T-helper 2 cell treated with Interferon-gamma antibody and Interleukin-4, amounts not matched to agents 100 ng/mL and 5 ng/mL, for 36 hours (primary cell): ENCODE results near the gene ZEB1. TPM values are rescaled to one million over a fixed set of nuclear protein-coding genes. Genes with fewer than 3 reads are reported as not detected.
"Not testable (repeated sequence)": the region's sequence is repeated elsewhere in the genome, so short reads cannot be mapped to it uniquely, and the experiment has no call there.

Experiments used
- intact Hi-C: fragments of 100-400 bp; cut with micrococcal nuclease; formaldehyde crosslinking; loops from one replicate; pipeline ENCODE4 v1.15.1; 2023
- total RNA-seq: library from RNA; stranded (reverse); gene quantifications from 2 replicates; pipeline ENCODE4 v1.2.3, GENCODE V29; 2022

ZEB1 gene
- total RNA-seq, 1 donor from 2014 or later: 56.6 TPM

DNA sequence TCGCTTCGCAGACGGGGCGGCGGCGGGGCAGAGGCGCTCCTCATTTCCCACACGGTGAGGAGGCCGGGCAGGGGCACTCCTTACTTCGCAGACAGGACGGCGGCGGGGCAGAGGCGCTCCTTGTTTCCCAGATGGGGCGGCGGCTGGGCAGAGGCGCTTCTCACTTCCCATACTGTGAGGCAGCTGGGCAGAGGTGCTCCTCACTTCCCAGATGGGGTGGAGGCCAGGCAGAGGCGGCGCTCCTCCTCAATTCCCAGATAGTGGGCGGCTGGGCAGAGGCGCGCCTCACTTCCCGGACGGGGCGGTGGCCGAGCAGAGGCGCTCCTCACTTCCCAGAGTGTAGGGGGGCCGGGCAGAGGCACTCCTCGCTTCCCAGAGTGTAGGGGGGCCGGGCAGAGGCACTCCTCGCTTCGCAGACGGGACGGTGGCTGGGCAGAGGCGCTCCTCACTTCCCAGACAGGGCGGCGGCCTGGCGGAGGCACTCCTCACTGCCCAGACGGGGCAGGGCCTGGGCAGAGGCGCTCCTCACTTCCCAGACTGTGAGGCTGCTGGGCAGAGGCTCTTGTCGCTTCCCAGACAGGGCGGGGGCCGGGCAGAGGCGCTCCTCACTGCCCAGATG is 43.1 kb downstream of the ZEB1 start:
- intact Hi-C loops: no loop called here

DNA sequence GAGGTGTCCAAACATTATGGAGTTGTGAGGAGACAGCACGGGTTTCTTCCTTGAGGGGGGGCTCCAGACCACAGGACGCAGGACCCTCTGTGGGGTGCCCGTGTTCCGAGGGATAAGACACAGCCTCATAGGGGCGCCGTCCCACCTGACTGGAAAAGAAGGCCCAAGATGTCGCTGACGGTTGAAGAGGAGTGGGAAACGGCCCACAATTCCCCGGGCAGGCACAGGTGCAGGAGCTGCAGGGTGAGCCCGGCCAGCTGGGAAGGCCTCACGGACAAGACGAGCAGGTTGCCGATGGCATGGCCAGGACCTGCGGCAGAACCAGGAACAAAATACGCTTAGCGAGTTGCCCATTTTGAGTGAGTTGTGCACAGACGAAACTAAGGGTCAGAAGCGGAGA is 44.7 kb downstream of the ZEB1 start:
- intact Hi-C loops: not testable (repeated sequence)

DNA sequence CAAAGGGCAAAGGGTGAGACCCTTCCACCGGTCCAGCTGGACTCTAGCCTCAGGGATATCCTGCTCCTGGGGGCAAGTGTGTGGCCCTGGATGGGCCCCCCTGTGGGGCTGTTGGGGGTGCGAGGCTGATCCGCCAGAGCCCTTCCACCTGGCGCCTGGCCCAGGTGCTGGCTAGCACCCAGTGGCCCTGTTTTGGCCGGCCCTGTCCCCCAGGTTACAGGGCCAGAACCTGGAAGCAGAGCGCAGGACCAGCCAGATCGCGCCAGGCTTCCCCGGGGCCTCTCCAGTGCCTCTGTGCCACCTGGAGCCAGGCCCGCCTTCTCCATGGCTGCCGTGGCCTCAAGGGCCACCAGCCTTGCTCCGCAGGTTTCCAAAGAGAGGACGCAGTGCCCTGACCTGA is 45.2 kb downstream of the ZEB1 start:
- intact Hi-C loops: not testable (repeated sequence)

DNA sequence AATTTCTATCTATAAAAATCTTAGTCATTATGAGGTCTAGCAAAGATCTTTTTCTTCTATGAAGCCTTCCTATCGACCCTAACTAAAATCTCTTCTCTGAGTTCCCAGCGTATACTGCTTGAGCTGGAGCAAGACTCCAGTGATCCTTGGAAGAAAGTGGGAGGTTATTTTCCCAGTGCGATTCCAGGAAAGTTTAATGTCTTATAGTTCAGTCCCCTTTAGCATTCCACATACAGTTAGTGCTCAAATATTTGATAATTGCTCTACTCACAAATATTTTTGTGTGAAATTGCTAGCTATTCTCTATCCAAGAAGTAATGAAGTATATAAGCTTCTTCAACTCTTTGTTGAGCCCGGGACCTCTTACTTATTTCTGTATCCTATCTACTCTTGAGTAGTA is 47.7 kb downstream of the ZEB1 start:
- intact Hi-C loops: no loop called here

DNA sequence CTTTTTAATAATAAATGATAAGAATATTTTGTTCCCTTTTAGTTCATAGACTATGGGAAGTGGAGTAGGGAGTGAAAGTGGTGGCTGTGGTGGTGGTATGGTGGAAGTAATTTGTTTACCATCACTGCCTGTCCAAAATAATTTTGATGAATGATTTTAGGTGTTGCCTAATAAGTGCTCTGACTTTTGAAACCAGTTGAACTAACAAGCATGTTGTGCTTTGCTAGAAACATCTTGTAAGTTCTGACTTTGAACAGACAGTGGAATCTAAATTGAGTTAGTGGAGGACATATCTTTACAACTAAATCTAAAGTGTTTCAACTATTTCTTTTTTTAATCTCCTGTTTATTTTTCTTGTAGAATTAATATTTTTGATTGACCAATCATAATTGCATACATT is 49.7 kb downstream of the ZEB1 start:
- intact Hi-C loops: no loop called here

DNA sequence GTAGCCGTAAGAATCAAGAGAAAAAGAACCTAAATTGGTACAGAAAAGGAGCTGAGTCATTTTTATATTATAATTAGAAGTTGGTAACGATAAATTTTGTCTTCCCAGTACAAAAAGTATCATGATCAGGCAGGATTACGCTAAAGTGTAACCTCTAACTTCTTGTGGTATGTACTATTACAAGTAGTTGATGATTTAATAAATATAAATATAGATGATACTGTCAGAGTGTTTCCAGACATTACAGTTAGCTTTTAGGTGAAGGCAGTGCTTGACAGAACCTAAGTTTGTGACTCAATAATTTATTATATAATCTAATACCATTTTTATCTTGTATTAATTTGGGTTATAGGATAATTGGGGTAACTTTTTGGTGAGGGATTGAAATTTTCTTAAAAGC is 53.4 kb downstream of the ZEB1 start:
- intact Hi-C loops: no loop called here

DNA sequence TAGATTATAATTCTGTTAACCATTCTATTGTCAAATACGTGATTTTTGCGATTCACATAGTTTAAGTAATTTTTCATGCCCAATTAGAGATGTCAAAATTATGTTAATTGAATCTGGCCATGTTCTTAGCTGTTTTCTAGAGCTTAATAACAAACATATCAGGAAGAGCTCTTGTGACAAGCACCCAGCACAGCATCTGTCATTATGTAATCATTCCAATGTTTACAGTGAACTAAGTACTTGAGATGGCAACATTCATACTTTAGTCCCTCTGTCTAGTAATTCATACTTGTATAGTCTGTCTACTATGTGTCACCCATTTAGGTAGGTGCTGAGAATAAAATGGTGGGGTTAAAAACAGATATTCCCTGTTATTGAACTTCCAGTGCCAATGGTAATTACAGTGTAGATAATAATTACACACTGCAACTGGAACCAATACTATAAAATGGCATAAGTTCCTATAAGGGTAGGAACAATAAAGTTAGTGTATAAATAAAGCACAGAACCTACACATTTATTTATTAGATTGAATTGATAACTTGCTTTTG is 55.2 kb downstream of the ZEB1 start:
- intact Hi-C loops: no loop called here

DNA sequence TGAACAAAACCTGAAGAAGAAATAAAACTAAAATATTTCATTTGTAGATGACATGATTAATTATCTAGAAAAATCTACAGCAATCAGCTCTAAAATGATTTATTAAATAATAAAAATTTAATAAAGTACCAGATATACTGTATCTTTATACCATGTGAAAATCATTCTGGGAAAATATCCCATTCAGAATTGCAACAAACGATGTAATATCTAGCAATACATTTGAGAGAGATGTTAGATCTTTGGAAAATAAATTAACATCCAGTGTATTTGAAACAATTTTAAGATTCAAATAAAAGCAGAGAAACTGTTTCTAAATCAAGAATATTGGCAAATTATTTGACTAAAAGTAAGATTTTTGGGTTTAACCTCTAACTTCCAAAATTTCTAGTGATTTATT is 62.2 kb downstream of the ZEB1 start:
- intact Hi-C loops: no loop called here

DNA sequence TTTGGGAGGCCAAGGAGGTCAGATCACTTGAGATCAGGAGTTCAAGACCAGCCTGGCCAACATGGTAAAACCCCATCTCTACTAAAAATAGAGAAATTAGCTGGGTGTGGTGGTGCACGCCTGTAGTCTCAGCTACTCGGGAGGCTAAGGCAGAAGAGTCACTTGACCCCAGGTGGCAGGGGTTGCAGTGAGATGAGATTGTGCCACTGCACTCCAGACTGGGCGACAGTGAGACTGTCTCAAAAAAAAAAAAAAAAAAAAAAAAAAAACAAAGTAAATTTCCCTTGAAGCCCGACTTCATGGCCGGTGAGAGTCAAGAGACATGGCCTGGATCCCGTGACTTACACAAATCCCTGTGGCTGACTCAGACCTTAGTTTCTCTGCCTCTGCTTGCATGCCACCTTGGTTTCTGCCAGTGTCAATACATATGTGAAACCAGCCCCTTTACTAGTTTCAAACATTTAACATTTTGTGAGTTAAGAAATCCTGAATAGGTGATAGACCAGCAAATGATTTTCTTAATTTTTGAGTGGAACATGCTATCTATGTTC is 62.8 kb downstream of the ZEB1 start:
- intact Hi-C loops: no loop called here

DNA sequence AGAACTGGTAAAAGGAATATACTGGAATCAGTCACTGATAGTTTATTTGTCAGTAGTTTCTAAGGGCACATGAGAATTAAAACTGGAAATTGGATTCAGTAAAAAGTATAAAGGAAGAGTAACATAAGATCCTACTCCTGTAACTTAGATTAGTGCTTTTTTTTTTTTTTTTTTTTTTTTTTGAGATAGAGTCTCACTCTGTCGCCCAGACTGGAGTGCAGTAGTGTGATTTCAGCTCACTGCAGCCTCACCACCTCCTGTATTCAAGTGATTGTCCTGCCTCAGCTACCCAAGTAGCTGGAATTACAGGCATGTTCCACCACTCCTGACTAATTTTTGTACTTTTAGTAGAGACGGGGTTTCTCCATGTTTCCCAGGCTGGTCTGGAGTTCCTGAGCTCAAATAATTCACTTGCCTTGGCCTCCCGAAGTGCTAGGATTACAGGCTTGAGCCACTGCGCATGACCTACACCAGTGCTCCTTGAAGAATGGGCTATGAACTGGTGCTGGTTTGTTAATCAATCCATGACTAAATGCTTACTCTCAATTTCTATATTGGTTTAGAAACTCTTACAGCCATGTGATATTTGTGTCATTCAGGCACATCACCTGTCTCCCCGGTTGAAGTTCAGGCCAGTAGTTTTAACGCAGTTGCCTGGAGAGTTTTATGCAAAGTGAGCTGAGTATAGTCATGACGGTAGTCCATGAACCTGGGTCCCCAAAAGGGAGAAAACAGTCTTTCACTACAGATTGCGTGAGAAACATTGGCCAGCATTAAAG is 65.0 kb downstream of the ZEB1 start:
- intact Hi-C loops: no loop called here

DNA sequence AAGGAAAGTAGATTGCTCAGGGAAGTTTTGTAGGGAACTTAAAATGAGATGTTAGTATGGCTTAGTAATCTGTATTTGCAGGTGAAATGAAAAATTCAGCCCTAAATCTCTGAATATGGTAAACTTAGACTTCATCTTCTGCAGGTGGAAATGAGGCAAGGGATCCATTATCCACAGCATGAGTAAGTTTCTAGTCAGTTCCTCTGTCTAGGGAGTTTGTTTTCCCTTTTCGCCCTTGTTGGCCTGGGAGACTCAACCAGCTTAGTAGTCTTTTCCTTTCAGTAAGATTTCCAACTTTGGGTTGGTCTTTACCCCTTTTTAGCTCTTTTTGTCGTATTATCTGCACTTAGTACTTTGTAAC is 65.6 kb downstream of the ZEB1 start:
- intact Hi-C loops: no loop called here

DNA sequence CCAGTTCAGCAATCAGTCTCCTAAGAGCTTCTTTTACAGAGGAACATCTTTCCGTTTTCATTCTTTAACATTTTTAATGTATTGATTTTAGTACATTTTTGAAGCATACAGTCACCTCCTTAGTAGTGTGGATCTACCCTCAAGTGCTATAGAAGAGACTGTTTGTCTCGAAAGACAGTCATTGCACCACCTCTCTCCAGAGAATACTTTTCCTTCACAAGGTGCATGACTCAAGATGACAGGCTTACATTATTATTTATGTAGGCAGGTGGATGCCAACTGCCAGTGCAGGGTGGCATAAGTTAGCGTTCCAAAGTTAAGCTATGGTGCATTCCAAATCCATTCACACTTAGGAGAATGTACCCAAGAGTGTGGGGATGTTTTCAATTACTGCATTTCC is 71.8 kb downstream of the ZEB1 start:
- intact Hi-C loops: no loop called here

DNA sequence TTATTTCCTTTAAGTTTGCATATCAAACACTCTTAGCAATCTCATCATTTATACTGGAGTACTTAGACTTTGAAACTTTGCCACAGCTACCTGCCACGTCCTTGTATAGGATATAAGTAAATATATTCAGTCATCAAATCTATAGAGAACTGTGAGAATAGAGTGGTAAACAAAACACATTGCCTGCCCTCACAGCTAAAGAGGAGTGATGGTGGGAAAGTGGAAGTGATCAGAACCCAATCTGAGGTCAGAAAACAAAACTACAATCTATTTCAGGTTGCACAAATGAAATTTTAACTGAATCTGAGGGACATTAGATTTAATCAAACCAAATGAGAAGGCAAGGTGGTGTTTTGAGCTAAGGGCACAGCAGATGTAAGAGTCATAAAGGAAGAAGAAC is 74.8 kb downstream of the ZEB1 start:
- intact Hi-C loops: no loop called here

DNA sequence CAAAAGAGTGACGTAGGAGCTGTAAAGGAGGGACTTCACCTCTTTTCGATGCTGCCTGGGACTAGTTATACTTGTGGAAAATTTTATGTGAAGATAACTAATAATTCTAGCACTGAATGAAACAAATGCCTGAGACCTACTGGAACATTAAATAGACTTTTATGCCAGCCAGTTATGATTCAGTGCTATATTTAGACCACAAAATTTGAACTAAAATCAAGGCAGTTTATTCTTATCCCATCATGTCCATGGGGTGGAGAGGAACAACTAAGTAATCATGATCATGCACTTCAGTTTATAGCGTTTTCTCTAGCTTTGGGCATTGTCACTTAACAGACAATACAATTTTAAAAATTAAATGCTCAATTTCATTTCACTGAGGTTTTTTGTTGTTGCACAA is 76.7 kb downstream of the ZEB1 start:
- intact Hi-C loops: no loop called here

DNA sequence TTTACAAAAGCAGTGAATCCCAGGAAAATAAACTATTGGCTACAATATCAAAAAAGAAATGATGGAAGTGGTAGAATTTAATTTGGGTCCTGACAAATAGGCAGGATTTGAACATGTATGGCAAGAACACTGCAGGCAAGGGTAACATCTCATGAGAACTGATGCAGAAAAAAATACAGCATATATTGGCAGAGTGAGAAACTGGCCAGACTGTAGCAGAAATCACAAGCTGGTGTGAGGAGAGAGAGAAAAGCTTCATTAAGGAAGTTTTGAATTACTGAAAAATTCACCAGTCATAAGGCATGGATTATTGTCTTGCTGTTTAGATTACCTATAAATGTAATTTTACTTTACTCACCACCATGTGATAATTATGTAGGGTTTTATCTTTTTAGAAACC is 77.4 kb downstream of the ZEB1 start:
- intact Hi-C loops: no loop called here

DNA sequence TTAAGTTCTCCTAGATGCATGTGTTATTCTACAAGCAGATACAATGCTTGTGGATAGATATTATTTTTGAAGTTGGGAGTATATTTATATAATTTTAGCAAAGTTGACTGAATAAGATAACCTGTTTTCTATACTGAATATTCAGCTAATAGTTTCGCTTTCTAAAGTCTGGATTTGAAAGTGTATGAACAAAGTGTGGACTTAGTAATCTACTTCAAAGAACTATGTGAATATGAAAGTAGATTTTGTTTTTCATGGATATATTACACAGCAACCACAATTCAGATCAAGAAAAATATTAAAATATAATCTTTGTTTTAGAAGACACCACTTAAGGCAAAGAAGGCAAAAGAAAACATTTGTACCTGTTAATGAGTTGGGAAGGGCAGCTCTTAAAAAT is 78.8 kb downstream of the ZEB1 start:
- intact Hi-C loops: no loop called here

DNA sequence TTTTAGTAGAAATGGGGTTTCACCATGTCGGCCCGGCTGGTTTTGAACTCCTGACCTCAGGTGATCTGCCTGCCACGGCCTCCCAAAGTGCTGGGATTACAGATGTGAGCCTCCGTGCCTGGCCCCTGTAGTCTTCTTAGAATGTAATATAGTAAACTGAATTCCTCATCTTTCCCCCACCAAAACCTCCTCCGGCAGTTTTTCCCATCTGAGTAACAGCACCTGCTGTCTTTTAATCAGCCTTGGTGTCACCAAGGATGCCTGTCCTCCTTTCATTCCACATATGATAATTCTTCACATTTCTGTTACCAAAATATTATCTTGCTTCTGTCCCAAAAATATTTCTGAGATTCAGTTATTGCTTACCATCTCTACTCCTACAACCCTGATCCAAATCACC is 80.2 kb downstream of the ZEB1 start:
- intact Hi-C loops: no loop called here

DNA sequence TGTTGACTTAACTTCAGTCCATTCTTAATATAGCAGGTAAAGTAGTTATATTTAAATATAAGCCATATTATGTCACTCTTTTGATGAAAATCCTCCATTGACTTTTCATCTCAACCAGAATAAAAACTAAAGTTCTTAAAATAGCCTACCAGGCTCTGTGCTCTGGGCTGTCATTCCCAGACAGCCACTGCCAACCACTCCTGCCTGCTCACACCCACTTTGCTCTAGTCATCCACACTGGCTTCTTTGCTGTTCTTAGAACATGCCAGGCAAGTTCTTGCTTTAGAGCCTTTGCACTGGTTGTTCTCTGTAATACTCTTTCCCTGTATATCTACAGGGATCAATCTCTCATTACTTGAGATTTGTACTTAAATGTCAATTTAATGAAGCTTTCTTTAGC is 80.6 kb downstream of the ZEB1 start:
- intact Hi-C loops: no loop called here

DNA sequence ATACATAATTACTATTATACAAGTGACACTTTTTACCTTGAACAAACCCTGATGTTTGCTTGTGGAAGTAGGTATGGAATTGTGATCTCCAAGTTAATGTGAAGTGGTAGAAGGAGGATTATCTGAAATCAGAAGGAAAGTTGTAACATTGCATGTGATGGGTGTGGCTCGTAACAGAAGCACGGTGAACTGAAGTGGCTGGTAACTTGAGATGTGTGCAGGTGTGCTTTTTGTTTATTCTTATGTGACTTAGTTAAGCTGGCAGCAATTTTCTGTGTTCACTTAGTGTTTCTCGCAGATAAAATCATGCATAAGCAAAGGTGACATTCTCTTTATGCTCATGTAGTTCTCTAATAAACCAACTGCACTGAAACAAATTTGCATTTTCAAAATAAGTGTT is 82.3 kb downstream of the ZEB1 start:
- intact Hi-C loops: no loop called here

DNA sequence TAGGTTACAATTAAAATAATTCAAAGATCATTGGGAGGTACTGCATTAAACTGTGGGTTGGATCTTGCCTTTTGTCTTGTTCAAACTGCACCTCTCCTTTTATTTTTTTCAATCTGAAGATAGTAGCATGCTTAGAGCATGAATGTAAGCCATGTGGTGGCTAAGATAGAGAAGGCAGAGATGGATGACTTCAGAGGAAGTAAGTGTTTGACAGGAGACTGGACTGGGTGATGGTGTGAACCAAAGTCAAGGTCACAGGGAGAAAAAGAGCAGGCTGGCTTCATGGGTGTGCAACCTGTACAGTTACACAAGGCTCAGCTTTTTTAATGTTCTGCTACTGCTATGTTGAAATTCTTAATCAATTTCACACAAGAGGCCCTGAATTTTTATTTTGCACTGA is 85.6 kb downstream of the ZEB1 start:
- intact Hi-C loops: no loop called here

DNA sequence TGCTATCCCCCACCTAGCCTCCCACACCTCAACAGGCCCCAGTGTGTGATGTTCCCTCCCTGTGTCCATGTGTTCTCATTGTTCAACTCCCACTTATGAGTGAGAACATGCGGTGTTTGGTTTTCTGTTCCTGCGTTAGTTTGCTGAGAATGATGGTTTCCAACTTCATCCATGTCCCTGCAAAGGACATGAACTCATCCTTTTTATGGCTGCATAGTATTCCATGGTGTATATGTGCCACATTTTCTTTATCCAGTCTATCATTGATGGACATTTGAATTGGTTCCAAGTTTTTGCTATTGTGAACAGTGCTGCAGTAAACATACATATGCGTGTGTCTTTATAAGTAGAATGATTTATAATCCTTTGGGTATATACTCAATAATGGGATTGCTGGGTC is 86.8 kb downstream of the ZEB1 start:
- intact Hi-C loops: not testable (repeated sequence)

DNA sequence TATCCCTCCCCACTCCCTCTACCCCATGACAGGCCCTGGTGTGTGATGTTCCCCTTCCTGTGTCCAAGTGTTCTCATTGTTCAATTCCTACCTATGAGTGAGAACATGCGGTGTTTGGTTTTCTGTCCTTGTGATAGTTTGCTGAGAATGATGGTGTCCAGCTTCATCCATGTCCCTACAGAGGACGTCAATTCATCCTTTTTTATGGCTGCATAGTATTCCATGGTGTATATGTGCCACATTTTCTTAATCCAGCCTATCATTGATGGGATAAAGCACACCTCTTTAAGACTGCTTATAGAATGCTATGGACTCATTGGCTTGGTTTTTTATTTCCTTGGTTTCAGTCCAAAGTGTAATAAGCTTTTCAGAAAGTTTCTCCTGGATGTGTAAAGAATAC is 93.4 kb downstream of the ZEB1 start:
- intact Hi-C loops: not testable (repeated sequence)

DNA sequence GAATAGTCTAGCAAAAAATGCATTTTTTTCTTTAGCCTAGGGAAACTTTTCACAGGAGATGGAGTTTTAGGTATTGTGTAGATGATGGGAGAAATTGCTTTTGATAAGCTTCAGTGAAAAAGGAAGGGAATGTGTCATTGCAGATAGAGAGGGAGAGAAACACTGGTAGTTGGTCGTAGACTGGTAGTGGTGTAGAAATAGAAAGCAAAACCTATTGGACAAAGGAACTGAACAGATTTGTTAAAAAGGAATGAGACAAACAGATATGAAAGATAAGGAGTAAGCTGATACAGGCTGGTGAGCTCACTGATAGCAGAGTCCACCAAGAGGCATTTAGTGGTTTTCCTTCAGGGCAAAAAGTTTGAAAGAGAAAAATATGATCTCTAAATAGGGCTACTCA is 94.3 kb downstream of the ZEB1 start:
- intact Hi-C loops: no loop called here
